GM20000 (cell line): Measurements from ENCODE around the gene ARAP1.
A peak's percentile ranks its signal among the peaks of the same experiment; 100 is the strongest.

Experiments used
- DNase-seq: peaks from one replicate; pipeline ENCODE4 v3.0.0; 2012; ENCODE audit warnings: low spot score
- TF ChIP-seq, protein P1 (sequence below): IDR thresholded peaks from 2 replicates; pipeline ENCODE4 v1.5.1; 2012; ENCODE audit warnings: mild to moderate bottlenecking, control low read depth; ENCODE audit errors: extremely low read depth, missing control alignments

Gene ARAP1

GRCh38 chr11:72782081-72782920 lies 30.1 kb upstream of the ARAP1 start:
- TF ChIP-seq, protein P1, sequence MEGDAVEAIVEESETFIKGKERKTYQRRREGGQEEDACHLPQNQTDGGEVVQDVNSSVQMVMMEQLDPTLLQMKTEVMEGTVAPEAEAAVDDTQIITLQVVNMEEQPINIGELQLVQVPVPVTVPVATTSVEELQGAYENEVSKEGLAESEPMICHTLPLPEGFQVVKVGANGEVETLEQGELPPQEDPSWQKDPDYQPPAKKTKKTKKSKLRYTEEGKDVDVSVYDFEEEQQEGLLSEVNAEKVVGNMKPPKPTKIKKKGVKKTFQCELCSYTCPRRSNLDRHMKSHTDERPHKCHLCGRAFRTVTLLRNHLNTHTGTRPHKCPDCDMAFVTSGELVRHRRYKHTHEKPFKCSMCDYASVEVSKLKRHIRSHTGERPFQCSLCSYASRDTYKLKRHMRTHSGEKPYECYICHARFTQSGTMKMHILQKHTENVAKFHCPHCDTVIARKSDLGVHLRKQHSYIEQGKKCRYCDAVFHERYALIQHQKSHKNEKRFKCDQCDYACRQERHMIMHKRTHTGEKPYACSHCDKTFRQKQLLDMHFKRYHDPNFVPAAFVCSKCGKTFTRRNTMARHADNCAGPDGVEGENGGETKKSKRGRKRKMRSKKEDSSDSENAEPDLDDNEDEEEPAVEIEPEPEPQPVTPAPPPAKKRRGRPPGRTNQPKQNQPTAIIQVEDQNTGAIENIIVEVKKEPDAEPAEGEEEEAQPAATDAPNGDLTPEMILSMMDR = no peak
- DNase-seq = no peak

- TF ChIP-seq, protein P1 = no peak
- DNase-seq = peak; percentile 89
These were observed 29.3 kb upstream of the ARAP1 start for GRCh38 chr11:72781313-72782080.

DNA sequence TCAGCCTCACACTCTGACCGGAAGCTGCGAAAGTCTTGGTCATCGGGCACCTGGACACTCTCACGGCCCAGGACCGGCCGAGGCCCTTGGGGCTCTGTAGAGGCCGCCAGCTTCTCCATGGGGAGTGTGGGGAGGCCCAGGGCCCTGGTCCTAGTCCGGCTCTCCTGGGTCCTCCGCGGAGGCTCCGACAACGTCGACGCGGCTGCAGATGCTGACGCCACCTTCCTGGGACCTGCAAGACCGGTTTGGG lies 28.8 kb upstream of the ARAP1 start:
- TF ChIP-seq, protein P1 = no peak
- DNase-seq = no peak

DNA sequence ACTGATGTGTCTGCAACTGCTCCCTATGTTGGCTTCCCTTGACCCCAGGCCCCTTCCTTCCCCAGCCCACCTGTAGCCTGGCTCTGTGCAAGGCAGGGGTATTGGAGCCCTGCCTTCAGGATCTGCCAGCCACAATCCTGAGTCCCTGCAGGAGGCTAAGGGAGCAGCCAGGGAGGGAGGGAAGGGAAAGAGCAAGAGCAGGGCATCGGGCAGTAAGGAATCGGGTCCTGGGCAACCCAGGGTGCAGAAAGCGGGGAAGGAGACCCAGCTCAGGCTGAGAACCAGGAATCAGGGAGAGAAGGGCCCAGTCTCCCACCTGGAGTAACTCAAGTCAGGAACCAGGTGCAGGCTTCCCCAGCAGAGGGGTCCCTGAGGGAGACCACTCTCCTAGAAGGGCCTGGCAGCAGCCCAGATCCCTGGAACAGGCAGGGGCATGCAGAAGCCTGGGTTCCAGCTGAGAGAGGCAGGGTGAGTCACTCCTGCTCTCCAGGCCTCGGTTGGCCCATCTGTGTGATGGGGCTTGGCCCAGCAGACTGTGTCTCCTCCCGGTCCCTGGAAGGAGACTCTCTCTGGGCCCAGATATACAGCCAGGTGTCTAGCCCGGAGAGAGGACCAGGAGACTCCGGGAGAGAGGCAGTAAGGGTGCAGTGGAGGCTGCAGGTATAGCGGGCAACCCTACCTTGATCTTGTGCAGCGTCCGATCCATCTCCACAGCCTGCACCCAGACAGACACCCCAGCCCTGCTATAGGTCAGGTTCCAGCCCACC lies 28.3 kb upstream of the ARAP1 start:
- TF ChIP-seq, protein P1 = no peak
- no peak for DNase-seq

- no peak for DNase-seq
- TF ChIP-seq, protein P1 = no peak
These were observed 27.4 kb upstream of the ARAP1 start for GRCh38 chr11:72779495-72780128.

- no peak for DNase-seq
- TF ChIP-seq, protein P1 = no peak
These were observed 26.6 kb upstream of the ARAP1 start for GRCh38 chr11:72778535-72779494.
